DMS153 treated with DMSO at 0.1 percent for 48 hours (cell line): Measurements from ENCODE around the gene CIDEC.

Experiments
- DNase-seq: peaks from one replicate; lab custom pipeline; 2025; ENCODE audit not compliant: unreplicated experiment; lab: John Stamatoyannopoulos, UW

CIDEC gene

DNA sequence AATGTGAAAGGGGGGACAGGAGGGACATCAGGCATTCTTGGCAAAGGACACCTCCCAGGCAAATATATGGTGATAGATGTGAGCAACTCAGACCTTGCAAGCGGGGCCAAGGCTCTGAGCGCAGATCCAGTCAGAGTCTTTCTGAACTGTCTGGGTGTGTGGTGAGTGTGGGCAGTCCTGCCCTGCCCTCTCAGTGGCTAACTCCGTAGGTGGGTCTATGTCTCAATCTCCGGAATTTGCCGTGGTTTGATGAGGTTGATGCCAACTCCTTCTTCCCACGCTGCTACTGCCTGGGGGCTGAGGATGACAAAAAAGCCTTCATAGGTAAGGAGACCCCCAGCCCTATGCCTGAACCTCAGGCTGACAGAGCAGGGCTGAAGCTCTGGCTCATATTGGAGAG lies 62.6 kb downstream of the CIDEC start:
- DNase-seq = no peak
